ENCODE measurements around the gene PRDM15.

DNA sequence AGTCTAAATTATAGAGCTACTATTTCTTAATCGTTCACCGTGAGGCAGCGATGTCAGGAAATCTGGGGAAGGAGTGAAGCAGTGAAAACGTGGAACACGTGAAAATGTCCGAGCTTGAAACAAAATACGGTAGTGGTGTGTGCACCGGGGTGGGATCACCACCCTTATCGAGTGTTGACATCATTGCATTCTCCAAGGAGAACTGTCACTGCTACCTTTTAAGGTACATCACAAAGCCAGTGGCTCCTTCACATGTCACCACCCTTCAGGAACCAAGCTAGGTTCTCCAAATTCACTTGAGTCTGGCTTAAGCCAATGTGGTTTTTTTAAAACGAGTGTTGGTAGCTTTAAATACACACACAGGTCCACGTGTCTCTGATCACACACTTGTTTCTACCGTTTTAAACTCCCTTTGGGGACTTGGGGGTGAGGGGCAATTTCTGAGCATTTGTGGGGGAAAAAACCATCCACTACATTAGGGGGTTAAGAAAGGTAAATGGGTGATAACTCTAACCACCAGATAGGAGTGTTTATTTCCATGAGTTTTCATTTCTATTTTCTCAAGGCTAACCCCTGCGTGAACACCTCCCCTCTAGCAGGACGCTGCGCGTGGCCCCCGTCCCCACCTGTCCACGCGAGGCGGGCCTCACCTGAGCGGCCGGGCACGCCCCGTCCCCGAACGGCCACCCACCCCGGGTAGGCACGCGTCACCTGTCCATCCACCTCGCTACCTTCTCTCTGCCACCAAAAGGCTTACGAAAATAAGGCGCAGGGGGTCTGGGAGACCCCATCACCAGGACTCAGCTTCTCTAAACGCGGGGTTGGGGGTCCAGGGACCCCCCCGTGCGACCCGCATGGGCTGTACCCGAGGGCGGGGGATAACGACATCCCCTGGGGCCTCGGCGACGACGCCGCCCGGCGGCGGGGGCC, 978 bp downstream of the PRDM15 start:
- TF ChIP-seq, protein P1, sequence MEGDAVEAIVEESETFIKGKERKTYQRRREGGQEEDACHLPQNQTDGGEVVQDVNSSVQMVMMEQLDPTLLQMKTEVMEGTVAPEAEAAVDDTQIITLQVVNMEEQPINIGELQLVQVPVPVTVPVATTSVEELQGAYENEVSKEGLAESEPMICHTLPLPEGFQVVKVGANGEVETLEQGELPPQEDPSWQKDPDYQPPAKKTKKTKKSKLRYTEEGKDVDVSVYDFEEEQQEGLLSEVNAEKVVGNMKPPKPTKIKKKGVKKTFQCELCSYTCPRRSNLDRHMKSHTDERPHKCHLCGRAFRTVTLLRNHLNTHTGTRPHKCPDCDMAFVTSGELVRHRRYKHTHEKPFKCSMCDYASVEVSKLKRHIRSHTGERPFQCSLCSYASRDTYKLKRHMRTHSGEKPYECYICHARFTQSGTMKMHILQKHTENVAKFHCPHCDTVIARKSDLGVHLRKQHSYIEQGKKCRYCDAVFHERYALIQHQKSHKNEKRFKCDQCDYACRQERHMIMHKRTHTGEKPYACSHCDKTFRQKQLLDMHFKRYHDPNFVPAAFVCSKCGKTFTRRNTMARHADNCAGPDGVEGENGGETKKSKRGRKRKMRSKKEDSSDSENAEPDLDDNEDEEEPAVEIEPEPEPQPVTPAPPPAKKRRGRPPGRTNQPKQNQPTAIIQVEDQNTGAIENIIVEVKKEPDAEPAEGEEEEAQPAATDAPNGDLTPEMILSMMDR (conservative IDR thresholded peaks at IDR 0.05 in 1 of 2, IDR thresholded peaks at IDR 0.05 in 1 of 2; ENCODE audit: low read depth in 1 of 2, low read length in 2 of 2): no peak
- TF ChIP-seq EZH2 (IDR thresholded peaks at IDR 0.05; ENCODE audit: low read length, missing control alignments): no peak

Measured in fibroblast of lung (primary cell).